ENCODE results near the gene LRFN2.

The LRFN2 gene

DNA sequence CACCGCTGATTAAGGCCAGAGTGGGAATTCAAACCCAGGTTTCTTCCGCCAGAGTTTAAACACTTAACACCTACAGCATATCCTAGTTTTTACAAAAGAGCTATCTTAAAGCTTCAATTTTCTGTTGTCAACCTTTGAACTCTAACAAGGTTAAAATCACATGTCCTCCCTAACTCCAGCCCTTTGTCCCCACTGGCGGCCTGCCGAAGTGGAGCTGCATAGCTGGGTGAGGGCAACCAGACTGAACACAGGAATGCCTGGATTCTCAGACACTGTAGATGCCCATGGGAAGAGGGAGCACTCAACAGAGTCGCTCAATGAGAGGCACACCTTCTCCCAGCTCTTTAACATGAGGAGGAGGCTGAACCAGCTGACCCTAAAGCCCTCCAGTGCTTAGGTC lies 59.1 kb downstream of the LRFN2 start:
- Histone ChIP-seq H3K9me3 (ENCODE audit: control insufficient read depth, insufficient read depth, low read length) (no peaks in the 10 kb centered on the region), H3K4me1 (ENCODE audit: insufficient read depth, low read length) (peaks cover 19% of the 10 kb centered on the region), H3K9ac (ENCODE audit: low read depth, low read length) (no peak overlapping the region), H3K36me3 (ENCODE audit: insufficient read depth, low read length) (no peaks in the 10 kb centered on the region)

DNA sequence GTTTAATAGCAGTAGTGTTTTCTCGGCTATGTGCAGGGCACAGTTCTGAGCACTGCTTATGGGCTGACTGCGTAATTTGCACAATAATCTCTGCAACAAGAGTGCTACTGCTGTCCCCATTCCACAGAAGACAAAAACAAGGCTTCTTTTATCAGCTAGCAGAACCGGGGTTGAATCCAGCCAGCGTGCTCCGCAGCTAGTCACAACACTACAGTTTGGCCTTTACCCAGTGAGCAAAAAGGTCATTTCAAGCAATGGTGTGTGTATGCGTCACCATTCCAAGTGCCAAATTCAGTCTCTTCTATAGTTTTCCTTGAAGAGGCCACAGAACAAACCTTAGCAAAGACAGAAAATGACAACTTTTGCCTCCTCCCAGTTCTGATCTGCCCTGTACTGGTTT lies 61.1 kb downstream of the LRFN2 start:
- H3K9ac ChIP-seq (ENCODE audit: low read depth, low read length), result no peak overlapping the region
- H3K9me3 ChIP-seq (ENCODE audit: control insufficient read depth, insufficient read depth, low read length), result no peaks in the 10 kb centered on the region
- H3K36me3 ChIP-seq (ENCODE audit: insufficient read depth, low read length), result no peaks in the 10 kb centered on the region
- H3K4me1 ChIP-seq (ENCODE audit: insufficient read depth, low read length), result peaks cover 19% of the 10 kb centered on the region

DNA sequence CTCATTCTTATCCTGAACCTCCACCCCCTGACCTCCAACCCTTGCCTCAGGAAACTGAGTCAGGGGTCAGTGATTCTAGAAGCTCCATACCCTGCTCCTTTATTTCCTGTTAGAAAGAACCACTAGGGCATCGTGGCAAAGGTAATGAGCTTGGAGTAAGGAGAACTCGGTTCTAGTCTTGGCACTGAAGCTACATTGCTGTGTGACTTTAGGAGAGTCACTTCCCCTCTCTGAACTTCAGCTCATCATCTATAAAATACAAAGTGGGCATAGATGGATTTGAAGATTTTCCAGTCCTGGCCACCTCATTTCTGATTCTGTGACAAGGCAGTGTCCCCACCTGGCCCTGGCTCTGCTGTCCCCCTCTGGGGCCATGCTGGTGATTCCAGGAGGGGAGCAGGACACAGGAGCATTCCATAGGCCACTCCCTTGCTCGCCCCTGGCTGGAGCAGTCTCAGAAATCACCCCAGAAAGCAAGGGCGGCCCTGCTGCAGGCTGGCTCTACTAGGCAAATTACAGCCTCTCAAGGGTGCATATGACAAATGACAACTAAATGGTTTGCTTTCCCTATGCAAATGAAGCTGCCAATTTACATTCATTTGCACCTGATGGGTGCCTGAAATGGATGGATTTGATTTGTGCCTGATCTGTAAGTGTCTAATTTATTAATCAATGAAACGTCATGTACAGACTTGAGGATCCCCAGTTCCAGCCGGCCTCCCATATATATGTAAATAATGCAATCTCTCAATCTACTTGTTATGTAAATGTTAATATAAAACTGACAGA lies 62.2 kb downstream of the LRFN2 start:
- Histone ChIP-seq H3K9me3 (ENCODE audit: control insufficient read depth, insufficient read depth, low read length) (no peaks in the 10 kb centered on the region), H3K36me3 (ENCODE audit: insufficient read depth, low read length) (no peaks in the 10 kb centered on the region), H3K9ac (ENCODE audit: low read depth, low read length) (no peak overlapping the region), H3K4me1 (ENCODE audit: insufficient read depth, low read length) (peaks cover 18% of the 10 kb centered on the region)

DNA sequence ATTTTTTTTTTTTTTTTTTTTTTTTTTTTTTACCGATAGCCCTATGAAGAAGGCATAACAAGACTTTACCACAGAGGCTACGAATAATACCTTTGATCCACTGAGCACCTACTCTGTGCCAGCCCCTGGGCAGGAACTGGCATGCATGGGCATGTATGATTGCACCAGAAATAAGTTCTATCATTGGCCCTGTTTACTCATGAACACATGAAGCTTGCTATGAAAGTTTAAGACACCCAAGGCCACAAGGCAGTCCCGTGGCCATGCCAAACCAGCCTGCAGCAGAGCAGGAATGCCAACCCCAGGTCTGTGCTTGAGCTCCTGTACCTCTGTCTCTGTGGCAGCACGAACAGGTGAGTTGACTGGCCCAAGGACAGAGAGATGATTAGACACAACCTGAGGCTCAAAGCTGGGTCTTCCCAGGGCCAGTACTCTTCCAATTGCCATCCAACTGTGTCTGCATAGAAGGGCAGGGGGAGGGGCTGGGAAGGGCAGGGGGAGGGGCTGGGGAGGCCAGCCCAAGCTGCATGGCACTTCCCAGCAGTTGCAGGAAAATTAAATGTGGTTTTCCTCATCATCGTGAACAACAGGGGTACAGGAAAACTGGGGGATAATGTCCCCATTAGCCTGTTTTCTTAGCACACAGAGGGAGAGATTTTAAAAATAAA lies 63.5 kb downstream of the LRFN2 start:
- H3K4me1 ChIP-seq (ENCODE audit: insufficient read depth, low read length), result peaks cover 14% of the 10 kb centered on the region
- no peaks in the 10 kb centered on the region for H3K9me3 ChIP-seq (ENCODE audit: control insufficient read depth, insufficient read depth, low read length)
- no peaks in the 10 kb centered on the region for H3K36me3 ChIP-seq (ENCODE audit: insufficient read depth, low read length)
- no peak overlapping the region for H3K9ac ChIP-seq (ENCODE audit: low read depth, low read length)

DNA sequence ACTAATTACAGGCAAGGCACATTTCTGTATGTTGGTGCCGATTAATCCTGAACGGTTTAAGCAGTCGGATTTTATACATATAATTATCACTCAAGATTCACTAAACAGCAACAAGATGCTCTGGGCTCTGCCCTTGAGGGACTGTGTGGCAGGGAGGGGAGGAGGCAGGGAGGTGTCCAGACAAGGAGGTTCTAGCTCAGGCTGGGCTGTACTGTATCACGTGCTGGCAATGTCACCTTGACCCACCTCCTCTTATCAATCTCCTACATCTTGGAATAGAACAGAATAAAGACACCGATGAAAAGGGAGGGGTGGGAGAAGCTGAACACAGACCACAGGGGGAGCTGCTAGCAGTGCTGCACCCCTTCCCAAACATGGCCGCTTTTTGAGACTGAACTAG lies 65.7 kb downstream of the LRFN2 start:
- Histone ChIP-seq H3K9ac (ENCODE audit: low read depth, low read length) (no peak overlapping the region), H3K36me3 (ENCODE audit: insufficient read depth, low read length) (no peaks in the 10 kb centered on the region), H3K9me3 (ENCODE audit: control insufficient read depth, insufficient read depth, low read length) (no peaks in the 10 kb centered on the region), H3K4me1 (ENCODE audit: insufficient read depth, low read length) (peaks cover 14% of the 10 kb centered on the region)

DNA sequence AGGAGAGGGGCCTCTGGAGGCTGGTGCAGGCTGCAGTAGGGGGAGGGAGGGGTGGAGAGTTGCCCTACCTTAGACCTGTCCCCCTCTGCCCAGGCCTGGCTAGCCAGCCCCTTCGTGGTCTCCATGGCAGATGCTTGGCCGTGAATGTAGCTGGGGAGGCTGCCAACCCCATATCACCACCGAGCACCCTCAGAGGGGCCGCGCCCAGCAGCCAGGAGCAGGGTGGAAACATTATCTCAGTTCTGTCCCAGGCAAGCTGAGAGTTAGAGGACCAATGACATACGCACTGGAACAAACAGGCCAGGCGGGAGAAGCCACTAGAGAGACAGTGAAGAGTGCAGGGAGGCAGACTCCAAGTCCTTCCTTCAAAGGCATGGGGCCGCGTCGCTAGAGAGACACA lies 66.5 kb downstream of the LRFN2 start:
- H3K4me1 ChIP-seq (ENCODE audit: insufficient read depth, low read length), result peaks cover 14% of the 10 kb centered on the region
- no peak overlapping the region for H3K9ac ChIP-seq (ENCODE audit: low read depth, low read length)
- no peaks in the 10 kb centered on the region for H3K36me3 ChIP-seq (ENCODE audit: insufficient read depth, low read length)
- no peaks in the 10 kb centered on the region for H3K9me3 ChIP-seq (ENCODE audit: control insufficient read depth, insufficient read depth, low read length)

DNA sequence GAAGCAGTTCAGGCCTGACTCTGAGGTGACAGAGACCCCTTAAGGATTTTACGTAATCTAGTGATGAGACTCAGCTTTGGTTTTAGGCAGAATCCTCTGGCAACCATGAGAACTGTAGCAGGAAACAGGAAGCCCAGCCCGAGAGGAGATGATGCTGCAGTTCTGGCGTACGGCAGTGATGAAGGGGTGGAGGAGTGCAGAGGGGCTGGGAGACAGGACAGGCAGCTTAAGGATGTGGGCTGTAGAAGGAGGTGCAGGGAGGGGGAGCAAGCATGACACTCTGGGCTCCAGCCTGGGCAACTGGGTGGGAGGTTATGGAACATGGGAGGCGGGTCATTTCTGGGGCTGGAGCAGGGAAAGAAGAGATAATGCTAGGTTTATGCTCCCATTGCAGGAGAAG lies 67.1 kb downstream of the LRFN2 start:
- H3K9me3 ChIP-seq (ENCODE audit: control insufficient read depth, insufficient read depth, low read length), result no peaks in the 10 kb centered on the region
- no peaks in the 10 kb centered on the region for H3K36me3 ChIP-seq (ENCODE audit: insufficient read depth, low read length)
- peaks cover 14% of the 10 kb centered on the region for H3K4me1 ChIP-seq (ENCODE audit: insufficient read depth, low read length)
- H3K9ac ChIP-seq (ENCODE audit: low read depth, low read length), result no peak overlapping the region

DNA sequence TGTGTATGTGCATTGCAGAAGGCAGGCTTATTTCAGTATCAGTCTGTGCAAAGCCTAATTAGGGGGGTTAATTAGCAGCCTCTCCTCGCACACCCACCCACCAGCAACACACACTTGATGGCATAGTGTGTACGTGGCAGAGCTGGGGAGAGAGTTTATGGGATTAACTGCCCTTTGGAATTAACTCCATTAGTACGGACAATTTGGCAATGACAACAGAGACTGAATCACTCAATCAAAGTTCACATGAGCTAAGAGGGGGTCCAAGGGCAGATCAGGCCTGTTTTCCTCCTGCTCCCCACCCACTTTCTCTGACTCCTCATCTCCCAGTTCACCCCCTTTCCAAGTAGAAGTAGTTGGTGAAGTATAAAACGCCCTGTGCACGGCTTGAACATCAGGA lies 69.5 kb downstream of the LRFN2 start:
- H3K9me3 ChIP-seq (ENCODE audit: control insufficient read depth, insufficient read depth, low read length), result no peaks in the 10 kb centered on the region
- H3K36me3 ChIP-seq (ENCODE audit: insufficient read depth, low read length), result no peaks in the 10 kb centered on the region
- H3K9ac ChIP-seq (ENCODE audit: low read depth, low read length), result no peak overlapping the region
- no peaks in the 10 kb centered on the region for H3K4me1 ChIP-seq (ENCODE audit: insufficient read depth, low read length)

DNA sequence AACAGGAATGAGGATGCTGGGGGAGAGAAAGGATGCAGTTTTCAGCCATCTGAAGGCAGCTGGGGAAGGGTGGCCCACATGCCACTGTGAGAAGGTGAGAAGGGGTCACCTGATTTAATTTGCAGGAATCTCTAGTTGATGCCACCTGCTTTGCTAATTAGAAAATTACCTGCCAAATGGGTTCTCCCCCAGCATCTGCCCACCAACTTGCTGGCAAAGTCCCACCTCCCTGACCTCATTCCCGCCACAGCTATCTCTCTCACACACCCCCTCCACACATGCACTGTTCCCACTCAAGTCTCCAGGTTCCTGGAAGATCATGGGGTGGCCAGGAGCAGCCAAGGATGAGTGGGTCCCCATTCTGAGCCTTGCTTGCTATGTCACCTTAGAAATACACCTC lies 70.7 kb downstream of the LRFN2 start:
- no peaks in the 10 kb centered on the region for H3K36me3 ChIP-seq (ENCODE audit: insufficient read depth, low read length)
- no peak overlapping the region for H3K9ac ChIP-seq (ENCODE audit: low read depth, low read length)
- no peaks in the 10 kb centered on the region for H3K9me3 ChIP-seq (ENCODE audit: control insufficient read depth, insufficient read depth, low read length)
- no peaks in the 10 kb centered on the region for H3K4me1 ChIP-seq (ENCODE audit: insufficient read depth, low read length)

DNA sequence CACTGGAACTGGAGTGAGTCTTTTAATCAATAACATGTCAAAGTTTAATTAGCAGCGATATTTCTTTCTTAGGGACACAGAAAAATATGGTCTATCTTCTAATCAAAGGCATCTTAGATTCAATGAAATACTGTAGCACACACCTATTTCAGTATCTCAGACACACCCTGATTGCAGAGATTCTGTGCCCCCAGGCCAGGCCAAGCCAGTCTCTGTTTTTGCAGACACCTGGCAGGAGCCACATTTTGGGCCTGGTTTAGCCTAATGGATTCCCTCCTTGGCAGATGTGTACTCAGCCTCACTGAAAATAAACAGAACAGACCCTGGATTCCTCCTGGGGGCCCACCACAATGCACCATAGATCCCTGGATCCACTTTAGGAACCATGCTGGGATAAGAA lies 74.8 kb downstream of the LRFN2 start:
- Histone ChIP-seq H3K9me3 (ENCODE audit: control insufficient read depth, insufficient read depth, low read length) (no peaks in the 10 kb centered on the region), H3K36me3 (ENCODE audit: insufficient read depth, low read length) (no peaks in the 10 kb centered on the region), H3K4me1 (ENCODE audit: insufficient read depth, low read length) (peaks cover 9% of the 10 kb centered on the region; the same call in 1 of the 2 replicates)

DNA sequence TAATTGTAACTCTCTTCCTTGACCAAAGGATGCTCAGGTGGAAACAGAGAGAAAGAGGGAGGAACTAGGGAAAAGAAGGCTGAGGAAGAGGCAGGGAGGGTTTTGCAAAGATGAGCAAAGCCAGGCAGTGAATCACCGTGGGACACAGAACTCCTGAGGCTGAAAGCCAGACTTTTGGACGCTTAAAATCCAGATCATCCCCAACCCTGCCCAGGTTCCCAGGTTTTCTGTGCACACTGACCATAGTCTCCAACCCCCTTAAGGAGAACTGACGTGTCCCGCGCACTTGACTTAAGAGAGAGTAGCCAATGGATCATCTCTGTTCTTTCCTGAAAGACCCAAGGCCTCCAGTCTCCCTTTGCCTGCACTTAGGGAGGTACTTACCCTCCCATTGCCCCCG lies 75.3 kb downstream of the LRFN2 start:
- Histone ChIP-seq H3K36me3 (ENCODE audit: insufficient read depth, low read length) (no peaks in the 10 kb centered on the region), H3K9me3 (ENCODE audit: control insufficient read depth, insufficient read depth, low read length) (no peaks in the 10 kb centered on the region), H3K9ac (ENCODE audit: low read depth, low read length) (no peak overlapping the region), H3K4me1 (ENCODE audit: insufficient read depth, low read length) (peaks cover 9% of the 10 kb centered on the region; the same call in 1 of the 2 replicates)

More for the DNA sequence above, 74.8 kb downstream of the LRFN2 start:
- H3K9ac ChIP-seq (ENCODE audit: low read depth, low read length), result no peak overlapping the region

DNA sequence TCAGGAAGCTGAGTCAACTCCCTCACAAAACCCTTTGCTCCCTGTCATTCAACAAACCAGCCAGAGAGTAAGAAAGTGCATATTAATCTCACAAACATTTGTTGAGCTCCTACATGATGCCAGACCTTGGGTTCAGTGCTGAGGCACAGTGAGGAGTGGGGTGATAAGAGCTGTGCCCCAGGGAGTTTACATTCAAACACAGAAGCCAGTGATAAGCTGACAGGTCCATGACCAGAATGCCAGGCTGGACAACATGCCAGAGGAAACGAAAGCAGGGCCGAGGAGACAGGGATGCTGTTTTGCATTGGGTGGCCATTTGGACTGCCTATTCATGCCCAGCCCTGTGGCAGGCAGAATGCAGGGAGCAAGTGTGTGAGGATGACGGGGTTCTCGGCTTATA lies 76.7 kb downstream of the LRFN2 start:
- Histone ChIP-seq H3K9me3 (ENCODE audit: control insufficient read depth, insufficient read depth, low read length) (no peaks in the 10 kb centered on the region), H3K9ac (ENCODE audit: low read depth, low read length) (no peak overlapping the region), H3K36me3 (ENCODE audit: insufficient read depth, low read length) (no peaks in the 10 kb centered on the region), H3K4me1 (ENCODE audit: insufficient read depth, low read length) (peaks cover 9% of the 10 kb centered on the region; the same call in 1 of the 2 replicates)

DNA sequence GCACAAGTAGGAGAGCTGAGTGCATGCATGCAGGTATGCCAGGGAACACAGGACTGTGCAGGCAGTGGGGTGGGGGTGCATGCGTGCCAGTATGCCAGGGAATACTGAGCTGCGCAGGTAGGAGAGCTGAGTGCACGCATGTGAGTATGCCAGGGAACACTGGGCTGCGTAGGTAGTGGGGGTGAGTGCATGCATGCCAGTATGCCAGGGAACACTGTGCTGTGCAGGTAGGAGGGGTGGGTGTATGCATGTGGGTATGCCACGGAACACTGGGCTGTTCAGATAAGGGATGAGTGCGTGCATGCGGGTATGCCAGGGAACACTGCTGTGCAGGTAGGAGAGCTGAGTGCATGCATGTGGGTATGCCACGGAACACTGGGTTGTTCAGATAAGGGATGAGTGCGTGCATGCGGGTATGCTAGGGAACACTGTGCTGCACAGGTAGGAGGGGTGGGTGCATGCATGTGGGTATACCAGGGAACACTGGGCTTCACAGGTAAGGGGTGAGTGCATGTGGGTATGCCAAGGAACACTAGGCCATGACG lies 77.4 kb downstream of the LRFN2 start:
- Histone ChIP-seq H3K9me3 (ENCODE audit: control insufficient read depth, insufficient read depth, low read length) (no peaks in the 10 kb centered on the region), H3K4me1 (ENCODE audit: insufficient read depth, low read length) (peaks cover 9% of the 10 kb centered on the region; the same call in 1 of the 2 replicates), H3K9ac (ENCODE audit: low read depth, low read length) (no peak overlapping the region), H3K36me3 (ENCODE audit: insufficient read depth, low read length) (no peaks in the 10 kb centered on the region)

DNA sequence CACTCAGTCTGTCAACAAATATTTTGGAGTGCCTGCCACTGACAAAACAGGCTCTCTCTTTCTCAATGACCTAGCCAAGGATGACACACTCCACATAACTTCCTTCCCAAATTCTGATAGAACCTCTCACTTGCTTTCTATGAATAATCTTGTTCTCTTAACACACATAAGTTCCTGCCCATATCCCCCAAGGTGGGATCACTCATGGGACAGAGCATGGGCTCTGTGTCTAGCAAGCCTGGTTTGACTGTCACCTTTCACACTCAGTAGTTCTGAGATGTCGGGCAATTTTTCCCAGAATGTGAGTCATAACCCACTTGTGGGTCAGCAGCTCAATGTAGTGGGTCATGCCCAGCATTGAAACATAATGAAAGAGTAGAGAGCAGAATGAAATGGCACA lies 78.1 kb downstream of the LRFN2 start:
- no peaks in the 10 kb centered on the region for H3K9me3 ChIP-seq (ENCODE audit: control insufficient read depth, insufficient read depth, low read length)
- no peak overlapping the region for H3K9ac ChIP-seq (ENCODE audit: low read depth, low read length)
- no peaks in the 10 kb centered on the region for H3K36me3 ChIP-seq (ENCODE audit: insufficient read depth, low read length)
- peaks cover 9% of the 10 kb centered on the region; the same call in 1 of the 2 replicates for H3K4me1 ChIP-seq (ENCODE audit: insufficient read depth, low read length)

DNA sequence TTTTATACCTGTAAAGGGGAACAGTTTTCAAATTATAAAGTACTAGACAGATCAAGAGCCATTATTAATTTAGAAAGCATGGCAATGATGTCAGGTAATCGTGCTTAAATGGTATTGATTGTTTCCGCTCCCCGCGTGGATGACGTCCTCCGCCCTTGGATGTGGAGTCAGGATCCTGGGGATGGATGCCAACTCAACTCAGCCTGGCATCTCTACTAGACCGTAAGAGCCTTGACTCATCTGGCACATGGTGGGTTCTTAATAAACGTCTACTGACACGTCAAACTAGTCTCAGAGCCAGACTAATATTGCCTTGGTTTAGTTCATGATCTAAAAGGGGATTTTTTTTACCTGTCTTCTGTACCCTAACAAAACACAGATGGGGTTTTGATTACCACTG lies 80.2 kb downstream of the LRFN2 start:
- Histone ChIP-seq H3K9me3 (ENCODE audit: control insufficient read depth, insufficient read depth, low read length) (no peaks in the 10 kb centered on the region), H3K4me1 (ENCODE audit: insufficient read depth, low read length) (peaks cover 9% of the 10 kb centered on the region; the same call in 1 of the 2 replicates), H3K9ac (ENCODE audit: low read depth, low read length) (no peak overlapping the region)

More for the DNA sequence above, 80.2 kb downstream of the LRFN2 start:
- no peaks in the 10 kb centered on the region for H3K36me3 ChIP-seq (ENCODE audit: insufficient read depth, low read length)
